ENCODE measurements around the gene GDPD4.

GRCh38 chr11:77252555-77253270 is 48.8 kb downstream of the GDPD4 start:
- TF ChIP-seq MTA3 (IDR thresholded peaks at IDR 0.05; ENCODE audit: borderline replicate concordance) (no peak), POLR2A (conservative IDR thresholded peaks at IDR 0.05) (no peak), ARID2 (IDR thresholded peaks at IDR 0.05) (no peak), SIN3A (IDR thresholded peaks at IDR 0.05; ENCODE audit: borderline replicate concordance in 2 of 2, control insufficient read depth in 1 of 2, low read depth in 2 of 2, low read length in 2 of 2) (no peak)
